GM12874 (cell line): ENCODE measurements around the gene IL7R.

Source experiments
- CTCF ChIP-seq: IDR thresholded peaks from 2 replicates; pipeline ENCODE4 v1.5.1; 2011; ENCODE audit warnings: low read depth, mild to moderate bottlenecking, control low read depth, low read length, moderate library complexity; ENCODE audit not compliant: insufficient read depth

Gene IL7R

GRCh38 chr5:35878079-35878478, 21.4 kb downstream of the IL7R start:
- no peak for TF ChIP-seq CTCF

- no peak for TF ChIP-seq CTCF
These were observed 22.4 kb downstream of the IL7R start for GRCh38 chr5:35879096-35879495.

- no peak for TF ChIP-seq CTCF
These were observed 23.0 kb downstream of the IL7R start for GRCh38 chr5:35879649-35880048.

- TF ChIP-seq CTCF, result no peak
These were observed 23.5 kb downstream of the IL7R start for GRCh38 chr5:35880156-35880555.

GRCh38 chr5:35881758-35882157, 25.1 kb downstream of the IL7R start:
- no peak for TF ChIP-seq CTCF

- TF ChIP-seq CTCF, result no peak
These were observed 27.6 kb downstream of the IL7R start for GRCh38 chr5:35884191-35884769.

- TF ChIP-seq CTCF, result no peak
These were observed 28.1 kb downstream of the IL7R start for GRCh38 chr5:35884773-35885172.
